Glomerular endothelial cell (primary cell): ENCODE data around the gene NMNAT2. TPM values are rescaled to one million over a fixed set of nuclear protein-coding genes. Genes with fewer than 3 reads are reported as not detected.

Source experiments
- total RNA-seq: library from RNA; depleted of rRNA; stranded (reverse); fragments of >200 nt; gene quantifications from 2 replicates; pipeline ENCODE4 v1.2.3, GENCODE V29; 2015

NMNAT2 gene
- total RNA-seq, 1 donor from 2014 or later: 0.23 TPM

Other genes with a start within 250 kb of the NMNAT2 start
- 132 and 173 TPM in 2 replicates for gene LAMC2, start 232.1 kb downstream of the NMNAT2 start, total RNA-seq
- 46.7 and 60.5 TPM in 2 replicates for gene SMG7, start 54.1 kb upstream of the NMNAT2 start, total RNA-seq
- 6.2 and 7.7 TPM in 2 replicates for gene NCF2, start 172.1 kb upstream of the NMNAT2 start, total RNA-seq
- gene ARPC5, start 217.4 kb upstream of the NMNAT2 start, total RNA-seq: 173 and 214 TPM in 2 replicates
- gene APOBEC4, start 234.9 kb upstream of the NMNAT2 start, total RNA-seq: not detected in 2 replicates